Mesothelial cell of epicardium (in vitro differentiated cells): ENCODE measurements around the gene TESK1. TPM values are rescaled to one million over a fixed set of nuclear protein-coding genes. Genes with fewer than 3 reads are reported as not detected.

Source experiments
- DNase-seq, 2 experiments: peaks; one replicate each; pipeline ENCODE4 v3.0.0; 2021; ENCODE audit warnings: low spot score in 2 of 2; ENCODE audit not compliant: unreplicated experiment in 2 of 2
- H3K27ac Mint-ChIP-seq: 2 replicates; pipeline ENCODE4 v1.8.0; 2021; ENCODE audit warnings: mixed read lengths
- H3K27me3 Mint-ChIP-seq: 2 replicates; pipeline ENCODE4 v1.8.0; 2021; ENCODE audit warnings: low read depth, mixed read lengths
- H3K36me3 Mint-ChIP-seq: 2 replicates; pipeline ENCODE4 v1.8.0; 2021; ENCODE audit warnings: mixed read lengths
- H3K4me1 Mint-ChIP-seq: 2 replicates; pipeline ENCODE4 v1.8.0; 2021; ENCODE audit warnings: mixed read lengths
- H3K4me3 Mint-ChIP-seq: 2 replicates; pipeline ENCODE4 v1.8.0; 2021; ENCODE audit warnings: mild to moderate bottlenecking, moderate library complexity, mixed read lengths
- H3K9me3 Mint-ChIP-seq: 2 replicates; pipeline ENCODE4 v1.8.0; 2021; ENCODE audit warnings: mixed read lengths
- CTCF ChIP-seq: fragments of 200-600 bp; sonication (generic); IDR thresholded peaks from one replicate; pipeline ENCODE4 v1.5.0; 2021; ENCODE audit warnings: antibody characterized with exemption; ENCODE audit not compliant: unreplicated experiment
- total RNA-seq: library from RNA; stranded (reverse); gene quantifications from 3 replicates; pipeline ENCODE4 v1.2.1, GENCODE V29; 2021

TESK1 gene
- total RNA-seq, 1 donor from 2014 or later = 49.0 TPM

- H3K27me3 Mint-ChIP-seq = peaks cover 3% of the 10 kb centered on the region
Measured at GRCh38 chr9:35656348-35656747, 51.3 kb downstream of the TESK1 start.

GRCh38 chr9:35656831-35657545, 51.9 kb downstream of the TESK1 start:
- peaks cover 3% of the 10 kb centered on the region for H3K27me3 Mint-ChIP-seq
- peaks cover 3% of the 10 kb centered on the region for H3K36me3 Mint-ChIP-seq
- TF ChIP-seq CTCF = no peak
- DNase-seq = no peak
- no peaks in the 10 kb centered on the region for H3K9me3 Mint-ChIP-seq
- peak overlapping the region; percentile 100 for H3K27ac Mint-ChIP-seq
- peaks cover 26% of the 10 kb centered on the region for H3K4me1 Mint-ChIP-seq
- peak overlapping the region; percentile 76 for H3K4me3 Mint-ChIP-seq

More at GRCh38 chr9:35656348-35656747, 51.3 kb downstream of the TESK1 start:
- DNase-seq = no peak
- H3K4me1 Mint-ChIP-seq = peaks cover 26% of the 10 kb centered on the region
- H3K9me3 Mint-ChIP-seq = no peaks in the 10 kb centered on the region
- no peak overlapping the region for H3K4me3 Mint-ChIP-seq
- peaks cover 3% of the 10 kb centered on the region for H3K36me3 Mint-ChIP-seq
- peak overlapping the region; percentile 100 for H3K27ac Mint-ChIP-seq
- no peak for TF ChIP-seq CTCF

- no peak for TF ChIP-seq CTCF
- peak within 1 kb of the TSS; percentile 100 for H3K27ac Mint-ChIP-seq
- no peaks in the 10 kb centered on the region for H3K9me3 Mint-ChIP-seq
- H3K27me3 Mint-ChIP-seq = peaks cover 3% of the 10 kb centered on the region
- peak; percentile 89 to 95 for DNase-seq
- peaks cover 3% of the 10 kb centered on the region for H3K36me3 Mint-ChIP-seq
- H3K4me1 Mint-ChIP-seq = peaks cover 26% of the 10 kb centered on the region
- H3K4me3 Mint-ChIP-seq = peak within 1 kb of the TSS; percentile 76
Measured at GRCh38 chr9:35657546-35658136, 52.6 kb downstream of the TESK1 start, which contains the start of gene RMRP. TSS of gene RMRP (minus strand) at chr9:35658019.

DNA sequence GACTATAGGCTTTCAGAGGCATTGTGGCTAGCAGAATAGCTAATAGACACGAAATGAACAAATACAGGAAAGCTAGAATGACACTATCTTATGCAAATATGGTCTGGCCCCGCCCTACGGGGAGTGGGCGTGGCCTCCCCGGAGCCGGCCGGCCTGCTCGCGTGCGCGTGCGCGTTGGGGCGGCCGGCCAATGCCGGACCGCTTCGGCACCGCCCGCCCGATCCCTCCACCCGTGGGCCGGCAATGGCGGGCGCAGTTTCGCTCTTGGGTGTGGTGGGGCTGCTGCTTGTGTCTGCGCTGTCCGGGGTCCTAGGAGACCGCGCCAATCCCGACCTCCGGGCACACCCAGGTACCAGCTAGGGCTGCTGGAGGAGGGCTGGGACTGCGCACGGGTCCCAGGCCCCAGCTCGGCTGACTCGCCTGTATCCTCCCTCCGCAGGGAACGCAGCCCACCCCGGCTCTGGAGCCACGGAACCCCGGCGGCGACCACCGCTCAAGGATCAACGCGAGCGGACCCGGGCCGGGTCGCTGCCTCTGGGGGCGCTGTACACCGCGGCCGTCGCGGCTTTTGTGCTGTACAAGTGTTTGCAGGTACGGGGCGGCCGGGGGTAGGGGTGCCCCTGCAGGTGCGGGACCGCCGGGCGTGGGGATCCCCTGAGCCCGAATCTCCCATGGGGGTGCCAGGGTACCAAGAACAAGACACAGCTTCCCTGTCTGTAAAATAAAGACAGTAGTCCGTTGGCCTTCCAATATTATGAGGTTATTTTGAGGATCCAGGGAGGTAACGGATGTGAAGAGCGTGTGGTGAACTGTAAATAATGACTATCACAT, 53.3 kb downstream of the TESK1 start, which contains the start of gene CCDC107:
CCDC107 (plus strand) TSS at position 156 of the 831 bp plus-strand sequence; CDS start at position 244, 88 bp downstream.
- peak; percentile 78 for TF ChIP-seq CTCF
- peaks cover 3% of the 10 kb centered on the region for H3K36me3 Mint-ChIP-seq
- H3K4me1 Mint-ChIP-seq = peaks cover 27% of the 10 kb centered on the region
- peak within 1 kb of the TSS; percentile 76 for H3K4me3 Mint-ChIP-seq
- peak; percentile 89 to 93 for DNase-seq
- H3K27me3 Mint-ChIP-seq = peaks cover 3% of the 10 kb centered on the region
- H3K27ac Mint-ChIP-seq = peak within 1 kb of the TSS; percentile 100
- no peaks in the 10 kb centered on the region for H3K9me3 Mint-ChIP-seq

DNA sequence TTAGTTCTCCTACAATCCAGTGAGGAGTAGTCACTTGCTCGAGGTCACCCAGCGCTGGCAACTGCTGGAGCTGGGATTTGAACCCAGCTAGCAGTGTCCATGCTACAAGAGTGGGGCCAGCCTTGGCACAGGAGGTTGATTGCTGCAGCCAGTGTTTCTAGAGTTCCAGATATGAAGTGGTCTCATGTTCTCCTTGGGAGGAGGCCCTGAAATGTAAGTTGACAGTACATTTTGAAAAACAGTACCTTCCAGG, 53.8 kb downstream of the TESK1 start:
- peaks cover 3% of the 10 kb centered on the region for H3K36me3 Mint-ChIP-seq
- no peak for DNase-seq
- peak overlapping the region; percentile 76 for H3K4me3 Mint-ChIP-seq
- H3K9me3 Mint-ChIP-seq = no peaks in the 10 kb centered on the region
- H3K27me3 Mint-ChIP-seq = peaks cover 3% of the 10 kb centered on the region
- H3K27ac Mint-ChIP-seq = peak overlapping the region; percentile 98
- TF ChIP-seq CTCF = no peak
- H3K4me1 Mint-ChIP-seq = peaks cover 31% of the 10 kb centered on the region
